Glomerular visceral epithelial cell (primary cell): ENCODE measurements around the gene MEGF8.
A peak's percentile ranks its signal among the peaks of the same experiment; 100 is the strongest.
"Not testable (repeated sequence)": the region's sequence is repeated elsewhere in the genome, so short reads cannot be mapped to it uniquely, and the experiment has no call there.

Experiments used
- DNase-seq: peaks from one replicate; pipeline ENCODE4 v3.0.0-alpha.2; 2016; ENCODE audit errors: extremely low spot score

MEGF8 gene

DNA sequence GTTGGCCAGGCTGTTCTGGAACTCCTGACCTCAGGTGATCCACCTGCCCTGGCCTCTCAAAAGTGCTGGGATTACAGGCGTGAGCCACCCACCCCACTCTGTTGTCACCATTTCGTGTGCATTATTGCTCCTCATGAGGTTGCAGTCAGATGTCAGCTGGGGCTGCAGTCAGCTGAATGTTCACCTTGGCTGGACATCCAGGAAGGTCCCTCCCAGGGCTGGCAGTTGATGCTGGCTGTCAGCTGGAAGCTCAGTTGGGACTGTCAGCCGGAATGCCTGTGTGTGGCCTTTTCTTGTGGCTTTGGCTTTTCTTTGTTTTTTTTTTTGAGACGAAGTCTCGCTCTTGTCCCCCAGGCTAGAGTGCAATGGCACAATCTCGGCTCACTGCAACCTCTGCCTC is 6.6 kb downstream of the MEGF8 start:
- no peak for DNase-seq

DNA sequence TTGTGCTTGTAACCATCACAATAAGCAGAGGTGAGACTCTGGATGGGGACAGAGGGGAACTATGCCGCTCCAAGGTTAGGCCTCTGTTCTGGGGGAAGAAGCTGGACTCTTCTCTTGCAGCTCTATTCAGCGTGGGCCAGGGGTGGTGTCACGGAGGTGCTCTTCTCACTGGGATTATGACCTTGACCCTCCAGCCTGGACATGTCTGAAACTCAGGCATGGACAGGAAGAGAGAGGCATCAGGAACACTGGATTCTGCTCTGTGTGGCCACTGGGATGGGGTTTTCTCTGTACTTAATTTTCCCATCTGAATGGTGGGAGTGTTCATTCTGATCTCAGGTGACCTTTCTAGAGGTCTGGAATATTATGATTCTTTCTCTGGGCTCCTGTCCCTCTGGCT is 7.6 kb downstream of the MEGF8 start:
- no peak for DNase-seq

DNA sequence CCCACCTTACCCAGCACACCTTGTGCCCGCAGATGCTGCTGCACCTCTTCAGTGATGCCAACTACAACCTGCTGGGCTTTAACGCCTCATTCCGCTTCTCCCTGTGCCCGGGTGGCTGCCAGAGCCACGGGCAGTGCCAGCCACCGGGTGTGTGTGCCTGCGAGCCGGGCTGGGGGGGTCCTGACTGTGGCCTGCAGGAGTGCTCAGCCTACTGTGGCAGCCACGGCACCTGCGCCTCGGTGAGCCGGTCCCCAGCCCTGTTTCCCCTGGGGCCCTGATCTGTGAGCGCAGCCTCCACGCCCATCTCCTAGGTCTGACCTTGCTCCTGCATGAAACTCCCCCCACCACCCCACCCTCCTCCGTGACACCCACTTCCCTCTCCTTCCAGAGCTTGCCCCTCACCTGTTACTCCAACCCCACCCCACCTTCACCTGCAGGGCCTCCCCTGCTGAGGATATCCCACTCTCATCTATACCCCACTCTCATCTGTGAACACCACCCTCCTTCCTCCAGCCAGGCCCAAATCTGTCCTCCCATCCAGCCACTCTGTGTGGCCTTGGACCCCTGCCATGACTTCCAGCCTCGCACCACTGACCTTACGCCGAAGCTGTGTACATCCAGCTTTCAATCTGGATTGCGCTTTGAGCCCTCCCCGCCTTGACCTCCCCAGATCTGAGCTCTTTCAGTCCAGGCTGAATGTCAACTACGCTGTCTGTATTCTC is 8.7 kb downstream of the MEGF8 start:
- DNase-seq, result no peak

DNA sequence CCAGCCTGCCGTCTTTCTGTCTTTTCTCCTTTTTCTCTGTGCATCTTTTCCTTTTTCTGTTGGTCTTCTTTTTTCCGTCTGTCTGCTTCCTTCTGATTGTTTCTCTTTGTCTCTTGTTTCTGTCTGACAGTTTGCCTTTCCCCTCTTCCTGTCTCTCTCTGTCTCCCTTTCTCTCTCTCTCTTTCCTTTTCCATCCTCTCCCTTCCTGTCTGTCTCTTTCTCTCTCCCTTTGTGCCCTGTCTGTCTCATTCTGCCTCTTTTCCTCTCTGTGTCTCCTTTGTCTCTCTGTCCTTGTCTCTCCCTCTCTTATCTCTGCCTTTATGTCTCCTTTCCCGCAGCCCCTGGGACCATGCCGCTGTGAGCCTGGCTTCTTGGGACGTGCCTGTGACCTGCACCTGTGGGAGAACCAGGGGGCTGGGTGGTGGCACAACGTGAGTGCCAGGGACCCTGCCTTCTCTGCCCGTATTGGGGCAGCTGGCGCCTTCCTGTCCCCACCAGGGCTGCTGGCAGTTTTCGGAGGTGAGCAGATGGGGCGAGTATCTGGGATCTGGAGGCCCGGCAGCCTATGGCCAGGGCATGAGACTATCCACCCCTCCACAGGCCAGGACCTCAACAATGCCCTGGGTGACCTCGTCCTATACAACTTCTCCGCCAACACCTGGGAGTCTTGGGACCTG is 9.4 kb downstream of the MEGF8 start:
- DNase-seq, result no peak

DNA sequence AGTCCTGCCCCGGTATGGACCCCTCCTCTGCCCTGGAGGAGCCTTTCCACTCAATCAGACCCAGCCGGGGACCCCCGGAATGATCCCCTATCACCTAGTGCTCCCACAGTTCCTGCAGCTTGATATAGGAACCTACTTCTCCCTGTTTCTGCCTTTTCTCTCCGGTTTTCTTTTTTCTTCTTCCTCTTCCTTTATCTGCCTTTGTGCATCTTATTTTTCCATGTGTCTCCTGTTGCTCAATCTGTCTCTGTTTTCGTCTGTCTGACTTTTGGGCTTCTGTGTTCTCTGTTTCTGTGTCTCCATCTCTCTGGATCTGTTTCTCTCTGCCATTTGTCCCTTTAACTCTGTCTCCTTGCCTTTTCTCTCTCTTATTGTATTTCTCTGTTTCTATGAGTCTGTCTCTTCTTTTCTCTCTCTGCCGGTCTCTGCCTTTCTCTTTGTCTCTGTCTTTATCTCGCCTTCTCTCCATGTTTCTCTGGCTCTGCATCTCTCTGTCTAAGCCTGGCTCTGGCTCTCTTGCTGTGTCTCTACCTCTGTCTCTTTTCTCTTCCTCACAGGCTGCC is 10.0 kb downstream of the MEGF8 start:
- DNase-seq, result no peak

DNA sequence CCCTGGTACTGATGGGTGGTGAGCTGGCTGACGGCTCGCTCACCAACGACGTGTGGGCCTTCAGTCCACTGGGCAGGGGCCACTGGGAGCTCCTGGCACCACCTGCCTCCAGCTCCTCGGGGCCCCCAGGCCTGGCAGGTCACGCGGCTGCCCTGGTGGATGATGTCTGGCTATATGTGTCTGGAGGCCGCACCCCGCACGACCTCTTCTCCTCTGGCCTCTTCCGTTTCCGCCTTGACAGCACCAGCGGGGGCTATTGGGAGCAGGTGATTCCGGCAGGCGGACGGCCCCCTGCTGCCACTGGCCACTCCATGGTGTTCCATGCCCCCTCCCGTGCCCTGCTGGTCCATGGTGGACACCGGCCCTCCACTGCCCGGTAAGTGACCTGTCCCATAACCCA is 10.5 kb downstream of the MEGF8 start:
- DNase-seq, result no peak

DNA sequence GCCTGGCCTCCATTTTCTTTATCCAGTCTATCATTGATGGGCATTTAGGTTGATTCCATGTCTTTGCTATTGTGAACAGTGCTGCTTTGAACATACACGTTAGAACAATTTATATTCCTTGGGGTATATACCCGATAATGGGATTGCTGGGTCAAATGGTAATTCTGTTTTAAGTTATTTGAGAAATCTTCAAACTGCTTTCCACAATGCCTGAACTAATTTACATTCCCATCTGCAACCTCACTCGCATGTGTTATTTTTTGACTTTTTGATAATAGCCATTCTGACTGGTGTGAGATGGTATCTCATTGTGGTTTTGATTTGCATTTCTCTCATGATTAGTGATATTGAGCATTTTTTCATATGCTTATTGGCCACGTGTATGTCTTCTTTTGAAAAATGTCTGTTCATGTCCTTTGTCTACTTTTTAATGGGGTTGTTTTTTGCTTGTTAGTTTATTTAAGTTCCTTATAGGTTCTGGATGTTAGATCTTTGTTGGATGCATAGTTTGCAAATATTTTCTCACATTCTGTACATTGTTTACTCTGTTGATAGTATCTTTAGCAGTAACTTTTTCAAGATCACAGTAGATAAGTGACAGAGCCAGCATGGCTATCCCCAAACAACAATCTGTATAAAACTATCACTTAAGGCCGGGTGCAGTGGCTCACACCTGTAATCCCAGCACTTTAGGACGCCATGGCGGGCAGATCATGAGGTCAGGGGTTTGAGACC is 13.9 kb downstream of the MEGF8 start:
- not testable (repeated sequence) for DNase-seq

DNA sequence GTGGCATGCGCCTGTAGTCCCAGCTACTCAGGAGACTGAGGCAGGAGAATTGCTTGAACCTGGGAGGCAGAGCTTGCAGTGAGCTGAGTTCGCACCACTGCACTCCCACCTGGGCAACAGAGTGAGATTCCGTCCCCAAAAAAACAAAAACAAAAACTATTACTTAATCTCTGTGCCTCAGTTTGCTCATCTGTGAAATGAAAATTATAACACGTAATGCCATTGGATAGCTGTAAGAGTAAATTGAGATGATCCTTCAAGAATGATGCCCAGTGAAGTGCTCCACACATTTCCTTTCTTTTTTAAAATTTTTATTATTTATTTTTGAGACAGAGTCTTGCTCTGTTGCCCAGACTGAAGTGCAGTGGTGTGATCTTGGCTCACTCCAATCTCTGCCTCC is 14.5 kb downstream of the MEGF8 start:
- not testable (repeated sequence) for DNase-seq

DNA sequence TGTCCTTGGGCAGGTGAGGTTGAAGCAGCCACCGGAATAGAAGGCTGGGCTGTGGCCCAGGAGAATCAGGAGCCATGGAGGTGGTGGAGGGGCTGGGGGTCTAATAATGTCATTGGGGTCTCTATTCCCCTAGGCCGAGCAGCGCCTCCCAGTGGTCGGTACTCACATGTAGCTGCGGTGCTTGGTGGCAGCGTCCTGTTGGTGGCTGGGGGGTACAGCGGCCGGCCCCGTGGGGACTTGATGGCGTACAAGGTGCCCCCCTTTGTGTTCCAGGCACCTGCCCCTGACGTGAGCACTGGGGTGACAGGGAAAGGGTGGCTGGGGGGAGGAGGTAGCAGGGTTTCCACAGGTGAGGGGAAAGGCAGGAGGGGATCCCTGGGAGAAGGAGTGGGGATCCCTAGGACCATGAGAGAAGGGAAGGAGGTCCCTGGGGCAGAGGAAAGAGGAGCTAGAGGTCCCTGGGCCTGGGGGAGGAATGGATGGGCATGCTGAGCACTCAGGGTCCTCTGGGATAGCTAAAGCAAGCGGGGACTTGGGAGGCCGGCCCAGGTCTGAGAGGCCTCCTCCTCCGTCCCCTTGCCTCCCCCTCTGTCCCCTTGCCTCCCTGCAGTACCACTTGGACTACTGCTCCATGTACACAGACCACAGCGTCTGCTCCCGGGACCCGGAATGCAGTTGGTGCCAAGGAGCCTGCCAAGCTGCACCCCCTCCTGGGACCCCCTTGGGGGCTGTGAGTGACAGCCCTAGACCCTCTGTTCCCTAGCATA is 18.1 kb downstream of the MEGF8 start:
- no peak for DNase-seq

DNA sequence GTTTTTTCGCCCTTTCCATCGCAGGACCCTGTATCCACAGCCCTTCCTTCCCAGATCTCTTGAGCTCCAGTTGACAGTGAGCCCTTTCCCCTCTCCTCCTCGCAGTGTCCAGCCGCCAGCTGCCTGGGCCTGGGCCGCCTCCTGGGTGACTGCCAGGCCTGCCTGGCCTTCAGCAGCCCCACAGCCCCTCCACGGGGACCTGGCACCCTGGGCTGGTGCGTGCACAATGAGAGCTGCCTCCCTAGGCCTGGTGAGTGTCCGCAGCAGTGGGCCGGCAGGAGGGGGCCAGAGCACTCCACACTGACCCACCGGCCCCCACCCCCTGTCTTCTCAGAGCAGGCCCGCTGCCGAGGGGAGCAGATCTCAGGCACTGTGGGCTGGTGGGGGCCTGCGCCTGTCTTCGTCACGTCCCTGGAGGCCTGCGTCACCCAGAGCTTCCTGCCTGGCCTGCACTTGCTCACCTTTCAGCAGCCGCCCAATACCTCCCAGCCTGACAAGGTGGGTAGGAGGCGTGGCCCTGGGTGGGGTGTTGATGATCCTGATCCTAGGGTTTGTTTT is 19.0 kb downstream of the MEGF8 start:
- DNase-seq, result no peak

DNA sequence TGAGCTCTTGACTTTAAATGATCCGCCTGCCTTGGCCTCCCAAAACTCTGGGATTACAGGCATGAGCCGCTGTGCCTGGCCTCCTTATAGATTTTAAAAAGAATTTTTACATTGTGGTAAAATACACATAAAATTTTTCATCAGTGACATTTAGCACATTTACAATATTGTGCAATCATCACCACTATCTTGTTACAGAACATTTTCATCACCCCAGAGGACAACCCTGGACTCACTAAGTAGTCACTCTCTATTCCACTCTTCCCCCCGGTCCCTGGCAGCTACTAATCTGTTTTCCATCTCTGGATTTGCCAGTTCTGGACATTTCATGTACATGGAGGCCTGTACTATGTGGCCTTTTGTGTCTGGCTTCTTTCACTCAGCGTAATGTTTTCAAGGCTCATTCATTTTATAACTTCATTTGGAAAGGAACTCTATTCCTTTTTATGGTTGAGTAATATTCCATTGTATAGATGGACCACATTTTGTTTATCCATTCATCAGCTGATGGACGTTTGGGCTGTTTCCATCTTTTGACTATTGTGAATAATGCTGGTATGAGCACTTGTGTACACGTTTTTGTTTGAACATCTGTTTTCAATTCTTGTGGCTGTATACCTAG is 19.9 kb downstream of the MEGF8 start:
- DNase-seq, result no peak

DNA sequence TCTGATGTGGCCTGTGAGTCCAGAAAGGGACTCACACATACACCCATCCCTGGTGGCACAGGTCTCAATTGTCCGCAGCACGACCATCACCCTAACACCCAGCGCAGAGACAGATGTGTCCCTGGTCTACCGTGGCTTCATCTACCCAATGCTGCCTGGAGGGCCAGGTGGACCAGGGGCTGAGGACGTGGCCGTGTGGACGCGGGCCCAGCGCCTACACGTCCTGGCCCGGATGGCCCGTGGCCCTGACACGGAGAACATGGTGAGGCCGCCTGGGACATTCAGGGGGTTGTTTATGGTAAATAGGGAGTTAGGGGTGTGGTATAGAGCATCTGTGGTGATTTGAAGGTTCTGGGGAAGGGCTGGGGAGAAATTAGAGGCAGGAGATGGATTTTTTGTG is 22.8 kb downstream of the MEGF8 start:
- no peak for DNase-seq

DNA sequence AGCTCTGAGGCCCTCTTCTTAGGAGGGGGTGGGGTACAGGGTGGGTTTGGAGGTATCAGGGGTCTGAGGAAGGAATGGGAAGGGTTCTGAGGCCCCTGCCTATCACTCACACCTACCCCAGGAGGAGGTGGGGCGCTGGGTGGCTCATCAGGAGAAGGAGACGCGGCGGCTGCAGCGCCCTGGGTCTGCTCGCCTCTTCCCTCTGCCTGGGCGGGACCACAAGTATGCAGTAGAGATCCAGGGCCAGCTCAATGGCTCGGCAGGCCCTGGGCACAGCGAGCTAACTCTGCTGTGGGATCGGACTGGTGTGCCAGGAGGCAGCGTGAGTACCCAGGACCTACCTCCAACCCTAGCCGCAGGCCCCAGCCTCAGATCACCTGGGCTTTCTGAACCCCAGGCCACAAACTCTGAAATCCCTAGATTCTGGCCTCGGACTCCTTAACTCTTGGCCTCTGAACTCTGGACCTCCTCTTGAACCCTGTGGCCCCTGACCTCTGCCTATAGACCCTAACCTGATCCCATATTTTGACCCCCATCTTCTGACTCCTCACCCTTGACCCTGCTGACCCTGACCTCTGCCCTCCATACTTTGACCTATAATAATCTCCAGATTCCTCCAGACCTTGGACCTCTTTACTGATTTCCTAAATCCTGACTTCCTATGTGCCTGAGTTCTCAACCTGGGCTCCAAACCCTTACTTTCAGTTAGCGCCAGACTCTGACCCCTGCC is 24.1 kb downstream of the MEGF8 start:
- no peak for DNase-seq

DNA sequence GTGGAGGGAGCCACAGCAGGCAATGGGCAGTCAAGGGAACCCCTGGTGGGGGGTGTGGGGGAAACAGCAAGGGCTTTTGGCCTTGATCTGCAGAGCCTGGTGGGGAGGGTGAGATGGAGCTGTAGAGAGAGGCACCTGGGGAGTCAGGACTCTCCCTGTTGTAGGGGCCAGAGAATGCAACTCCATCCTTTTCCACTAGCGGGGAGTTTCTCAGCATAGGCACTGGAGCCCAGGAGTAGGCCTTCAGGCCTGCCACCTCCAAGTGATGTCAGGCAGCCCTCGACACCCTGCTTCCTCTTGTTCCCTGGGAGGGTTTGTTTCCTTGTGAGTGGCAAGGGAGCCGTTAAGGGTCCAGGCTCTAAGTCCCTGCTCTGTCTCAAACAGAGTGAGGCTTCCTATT is 25.0 kb downstream of the MEGF8 start:
- no peak for DNase-seq

DNA sequence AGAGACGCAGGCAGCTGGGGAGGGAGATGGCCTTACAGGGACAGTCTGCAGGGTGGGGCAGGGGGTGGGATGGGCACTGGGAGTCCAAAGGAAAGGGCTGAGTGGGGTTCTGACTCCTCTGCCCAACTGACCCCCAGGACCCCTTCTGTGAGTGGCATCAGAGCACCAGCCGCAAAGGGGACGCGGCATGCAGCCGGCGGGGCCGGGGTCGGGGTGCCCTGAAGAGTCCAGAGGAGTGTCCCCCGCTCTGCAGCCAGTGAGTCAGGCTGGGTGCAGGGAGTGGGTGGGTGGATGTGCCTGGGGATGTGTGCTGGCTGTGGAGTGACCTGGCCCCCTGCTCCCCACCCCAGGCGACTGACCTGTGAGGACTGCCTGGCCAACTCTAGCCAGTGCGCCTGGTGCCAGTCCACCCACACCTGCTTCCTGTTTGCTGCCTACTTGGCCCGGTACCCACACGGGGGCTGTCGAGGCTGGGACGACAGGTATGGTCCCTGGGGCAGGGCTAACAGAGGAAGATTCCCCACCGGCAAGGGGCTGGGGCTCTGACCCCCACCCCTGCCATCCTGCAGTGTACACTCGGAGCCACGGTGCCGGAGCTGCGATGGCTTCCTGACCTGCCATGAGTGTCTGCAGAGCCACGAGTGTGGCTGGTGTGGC is 25.8 kb downstream of the MEGF8 start:
- no peak for DNase-seq

DNA sequence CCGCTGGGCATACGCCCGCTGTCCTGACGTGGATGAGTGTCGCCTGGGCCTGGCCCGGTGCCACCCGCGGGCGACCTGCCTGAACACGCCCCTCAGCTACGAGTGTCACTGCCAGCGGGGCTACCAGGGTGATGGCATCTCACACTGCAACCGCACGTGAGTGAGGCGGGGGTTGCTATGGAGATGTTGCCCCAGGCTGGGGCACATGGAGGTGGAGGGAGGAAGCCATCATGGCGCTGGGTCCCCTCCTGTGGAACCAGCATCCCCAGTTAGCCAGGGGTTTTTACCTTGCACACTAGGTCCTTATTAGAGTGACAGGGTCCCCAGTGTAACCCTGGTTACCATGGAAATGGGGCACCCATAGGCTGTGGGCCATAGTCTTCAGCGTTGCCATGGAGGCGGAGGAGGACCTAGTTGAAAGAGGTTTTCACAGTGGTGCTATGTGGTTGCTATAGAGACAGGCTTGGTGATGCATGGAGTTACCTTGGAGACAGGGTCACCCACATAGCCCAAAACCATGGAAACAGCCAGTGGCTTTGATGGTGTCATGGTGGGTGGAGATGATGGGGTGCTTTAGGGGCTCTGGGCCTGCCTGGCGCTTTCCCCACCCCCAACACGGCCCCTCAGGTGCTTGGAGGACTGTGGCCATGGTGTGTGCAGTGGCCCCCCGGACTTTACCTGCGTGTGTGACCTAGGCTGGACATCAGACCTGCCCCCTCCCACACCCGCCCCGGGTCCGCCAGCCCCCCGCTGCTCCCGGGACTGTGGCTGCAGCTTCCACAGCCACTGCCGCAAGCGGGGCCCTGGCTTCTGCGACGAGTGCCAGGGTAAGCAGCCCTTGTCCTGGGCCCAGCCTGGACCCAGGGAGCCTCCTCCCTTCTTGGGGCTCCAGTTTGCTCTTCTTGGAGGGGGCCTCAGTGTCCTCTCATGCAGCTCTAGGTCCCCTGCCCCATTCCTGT is 27.1 kb downstream of the MEGF8 start:
- DNase-seq, result peak; percentile 47

DNA sequence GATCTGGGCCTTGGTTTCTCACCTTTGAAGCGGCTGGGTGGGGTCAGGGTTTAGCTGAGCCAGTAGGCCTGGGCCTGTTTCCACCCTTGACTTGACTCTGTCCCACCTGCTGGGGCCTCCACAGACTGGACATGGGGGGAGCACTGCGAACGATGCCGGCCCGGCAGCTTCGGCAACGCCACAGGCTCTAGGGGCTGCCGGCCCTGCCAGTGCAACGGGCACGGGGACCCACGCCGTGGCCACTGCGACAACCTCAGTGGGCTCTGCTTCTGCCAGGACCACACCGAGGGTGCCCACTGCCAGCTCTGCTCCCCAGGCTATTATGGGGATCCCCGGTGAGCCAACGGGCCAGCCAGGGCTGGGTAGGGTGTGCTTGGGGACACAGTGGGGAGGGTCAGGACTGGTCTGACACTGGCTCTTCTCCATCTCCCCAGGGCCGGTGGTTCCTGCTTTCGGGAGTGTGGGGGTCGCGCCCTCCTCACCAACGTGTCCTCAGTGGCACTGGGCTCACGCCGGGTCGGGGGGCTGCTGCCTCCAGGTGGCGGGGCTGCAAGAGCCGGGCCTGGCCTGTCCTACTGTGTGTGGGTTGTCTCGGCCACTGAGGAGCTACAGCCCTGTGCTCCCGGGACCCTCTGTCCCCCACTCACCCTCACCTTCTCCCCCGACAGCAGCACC is 28.0 kb downstream of the MEGF8 start:
- no peak for DNase-seq

DNA sequence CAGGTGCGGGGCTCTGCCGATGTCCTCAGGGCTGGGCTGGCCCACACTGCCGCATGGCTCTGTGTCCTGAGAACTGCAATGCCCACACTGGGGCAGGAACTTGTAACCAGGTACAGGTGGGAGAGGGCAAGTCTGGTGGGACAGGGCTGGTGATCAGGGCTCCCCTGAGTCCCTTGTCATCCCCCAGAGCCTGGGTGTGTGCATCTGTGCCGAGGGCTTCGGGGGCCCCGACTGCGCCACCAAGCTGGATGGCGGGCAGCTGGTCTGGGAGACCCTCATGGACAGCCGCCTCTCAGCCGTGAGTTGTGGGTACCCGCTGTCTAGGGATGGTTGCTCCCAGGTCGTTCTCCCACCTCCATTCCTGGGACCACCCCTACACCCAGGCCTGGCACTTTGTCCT is 30.5 kb downstream of the MEGF8 start:
- no peak for DNase-seq
